H7 (cell line): ENCODE results near the gene CACNA1S. TPM values are rescaled to one million over a fixed set of nuclear protein-coding genes. Genes with fewer than 3 reads are reported as not detected.

Source experiments
- DNase-seq: peaks from one replicate; pipeline ENCODE4 v3.0.0; 2012
- H3K27me3 ChIP-seq: 2 replicates; pipeline ENCODE4 v1.6.0; 2011; ENCODE audit warnings: mild to moderate bottlenecking, low read length; ENCODE audit not compliant: control insufficient read depth, insufficient read depth
- H3K36me3 ChIP-seq: replicated peaks from 2 replicates; pipeline ENCODE4 v1.5.1; 2011; ENCODE audit warnings: low read length; ENCODE audit not compliant: control insufficient read depth, insufficient read depth
- H3K4me3 ChIP-seq: 2 replicates; pipeline ENCODE4 v1.5.1; 2011; ENCODE audit warnings: low read depth, mild to moderate bottlenecking, control low read depth, low read length, moderate library complexity; ENCODE audit not compliant: insufficient read depth
- total RNA-seq: library from RNA; depleted of rRNA; stranded (reverse); fragments of >200 nt; shearing (Covaris generic); gene quantifications from 2 replicates; pipeline ENCODE4 v1.2.3, GENCODE V29; 2014

CACNA1S gene
- total RNA-seq, 1 experiment from 2014 or later: not detected

- H3K4me3 ChIP-seq: no peak overlapping the region
- H3K27me3 ChIP-seq: no peaks in the 10 kb centered on the region
- H3K36me3 ChIP-seq: no peaks in the 10 kb centered on the region; the same call in 1 of the 2 replicates
- DNase-seq: peak; percentile 87
These were observed 102.1 kb downstream of the CACNA1S start for GRCh38 chr1:201009962-201010645.

- no peak for DNase-seq
- Histone ChIP-seq H3K36me3 (no peaks in the 10 kb centered on the region; the same call in 1 of the 2 replicates), H3K4me3 (no peak overlapping the region), H3K27me3 (no peaks in the 10 kb centered on the region)
These were observed 103.4 kb downstream of the CACNA1S start for GRCh38 chr1:201008666-201009360.

- H3K27me3 ChIP-seq: no peaks in the 10 kb centered on the region
- no peak overlapping the region for H3K4me3 ChIP-seq
- DNase-seq: no peak
- H3K36me3 ChIP-seq: no peaks in the 10 kb centered on the region; the same call in 1 of the 2 replicates
These were observed 104.7 kb downstream of the CACNA1S start for GRCh38 chr1:201007481-201007880.

GRCh38 chr1:201006450-201006849 lies 105.8 kb downstream of the CACNA1S start:
- no peaks in the 10 kb centered on the region; the same call in none of the 2 replicates for H3K36me3 ChIP-seq
- H3K4me3 ChIP-seq: no peak overlapping the region
- H3K27me3 ChIP-seq: no peaks in the 10 kb centered on the region
- DNase-seq: no peak

DNA sequence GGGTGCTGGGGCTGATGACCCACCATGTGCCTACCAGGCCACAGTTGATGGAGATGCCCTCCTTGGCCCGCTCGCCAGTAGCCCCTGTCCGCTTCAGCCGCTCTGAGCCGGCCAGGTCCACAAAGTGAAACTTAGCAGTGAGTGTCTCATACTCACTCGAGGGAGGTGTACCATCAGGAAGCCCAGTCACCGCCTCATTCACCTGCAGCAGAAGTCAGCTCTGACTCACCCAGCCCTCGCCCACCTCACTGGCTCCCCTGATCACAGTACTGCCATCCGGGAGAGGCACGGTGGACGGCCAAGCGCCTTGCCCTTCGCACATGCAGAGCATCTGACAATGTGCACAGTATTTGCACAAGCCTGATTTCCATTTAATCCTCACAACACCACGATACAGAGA lies 107.5 kb downstream of the CACNA1S start:
- H3K36me3 ChIP-seq: no peaks in the 10 kb centered on the region; the same call in none of the 2 replicates
- no peak for DNase-seq
- no peak overlapping the region for H3K4me3 ChIP-seq
- no peaks in the 10 kb centered on the region for H3K27me3 ChIP-seq

DNA sequence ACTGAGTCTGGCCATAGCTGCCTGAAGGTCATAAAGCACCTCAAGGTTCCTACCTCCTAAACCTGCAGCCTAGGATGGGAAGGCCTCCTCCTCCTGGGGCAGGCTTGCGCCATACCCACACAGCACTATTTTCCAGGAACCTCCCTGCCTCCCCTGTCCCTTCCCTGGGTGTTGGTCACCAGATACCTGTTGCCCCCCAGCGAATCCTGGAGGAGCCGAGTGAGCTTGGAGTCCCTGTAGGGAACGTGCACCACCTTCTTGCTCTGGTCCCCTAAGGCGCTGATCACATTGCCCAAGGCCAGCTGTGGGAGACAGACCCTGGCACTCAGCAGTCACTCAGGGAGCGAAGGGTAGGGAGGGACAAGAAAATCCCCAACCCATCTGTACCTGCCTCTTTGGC lies 108.1 kb downstream of the CACNA1S start:
- H3K27me3 ChIP-seq: no peaks in the 10 kb centered on the region
- no peak overlapping the region for H3K4me3 ChIP-seq
- H3K36me3 ChIP-seq: no peaks in the 10 kb centered on the region; the same call in none of the 2 replicates
- DNase-seq: no peak

- no peak for DNase-seq
These were observed 109.7 kb downstream of the CACNA1S start for GRCh38 chr1:201002510-201002909.

GRCh38 chr1:201001962-201002361 lies 110.3 kb downstream of the CACNA1S start:
- no peaks in the 10 kb centered on the region for H3K27me3 ChIP-seq
- H3K4me3 ChIP-seq: no peak overlapping the region
- no peak for DNase-seq
- H3K36me3 ChIP-seq: peaks cover 4% of the 10 kb centered on the region

More at GRCh38 chr1:201002510-201002909, 109.7 kb downstream of the CACNA1S start:
- no peaks in the 10 kb centered on the region for H3K27me3 ChIP-seq
- H3K36me3 ChIP-seq: peaks cover 4% of the 10 kb centered on the region
- H3K4me3 ChIP-seq: no peak overlapping the region

- H3K36me3 ChIP-seq: peaks cover 4% of the 10 kb centered on the region
- H3K4me3 ChIP-seq: no peak overlapping the region
- H3K27me3 ChIP-seq: no peaks in the 10 kb centered on the region
- no peak for DNase-seq
These were observed 111.8 kb downstream of the CACNA1S start for GRCh38 chr1:201000391-201000790.

DNA sequence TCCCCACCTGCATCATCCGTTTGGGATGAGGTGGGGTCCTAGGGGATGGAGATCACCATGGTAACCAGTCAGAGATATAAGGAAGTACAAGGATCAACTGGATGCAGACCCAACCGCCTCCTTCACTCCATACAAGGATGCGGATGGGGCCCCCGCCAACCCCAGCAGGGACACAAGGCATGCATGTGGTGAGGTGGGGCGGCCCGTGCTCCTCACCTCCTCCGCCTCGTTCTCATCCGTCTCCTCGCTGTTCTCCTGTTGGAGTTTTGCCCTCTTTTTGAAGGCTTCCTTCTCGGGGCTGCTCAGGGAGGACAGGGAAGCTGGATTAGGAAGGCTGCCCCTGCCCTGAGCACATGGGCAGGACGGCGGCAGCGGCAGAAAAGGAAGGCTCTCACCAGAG lies 112.6 kb downstream of the CACNA1S start:
- H3K4me3 ChIP-seq: no peak overlapping the region
- H3K36me3 ChIP-seq: peaks cover 4% of the 10 kb centered on the region
- no peak for DNase-seq
- H3K27me3 ChIP-seq: no peaks in the 10 kb centered on the region

DNA sequence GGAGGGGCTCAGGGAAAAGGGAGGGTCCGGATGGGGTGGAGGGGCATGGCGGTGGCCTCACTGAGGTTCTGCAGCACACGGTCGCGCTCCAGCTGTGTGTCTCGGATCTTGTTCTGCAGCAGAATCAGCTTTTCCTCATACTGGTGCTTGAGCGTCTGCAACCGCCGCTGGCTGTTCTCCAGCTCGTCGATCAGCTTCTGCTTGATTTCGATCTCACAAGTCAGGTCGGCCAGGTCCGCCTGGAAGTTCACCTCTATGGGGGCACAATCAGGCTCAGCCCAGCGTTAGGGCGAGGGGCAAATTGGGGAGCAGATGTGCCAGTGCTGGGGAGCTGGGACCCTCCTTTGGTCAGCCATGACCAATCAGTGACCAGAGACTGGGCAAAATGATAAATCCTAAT lies 113.9 kb downstream of the CACNA1S start:
- Histone ChIP-seq H3K27me3 (no peaks in the 10 kb centered on the region), H3K36me3 (peaks cover 4% of the 10 kb centered on the region), H3K4me3 (no peak overlapping the region)
- no peak for DNase-seq

GRCh38 chr1:200992382-200993048 lies 119.7 kb downstream of the CACNA1S start:
- no peak for DNase-seq
- H3K4me3 ChIP-seq: no peak overlapping the region
- no peaks in the 10 kb centered on the region for H3K27me3 ChIP-seq
- peaks cover 3% of the 10 kb centered on the region for H3K36me3 ChIP-seq

- no peak for DNase-seq
- H3K27me3 ChIP-seq: no peaks in the 10 kb centered on the region
- H3K36me3 ChIP-seq: peaks cover 7% of the 10 kb centered on the region
- no peak overlapping the region for H3K4me3 ChIP-seq
These were observed 121.1 kb downstream of the CACNA1S start for GRCh38 chr1:200991097-200991614.

DNA sequence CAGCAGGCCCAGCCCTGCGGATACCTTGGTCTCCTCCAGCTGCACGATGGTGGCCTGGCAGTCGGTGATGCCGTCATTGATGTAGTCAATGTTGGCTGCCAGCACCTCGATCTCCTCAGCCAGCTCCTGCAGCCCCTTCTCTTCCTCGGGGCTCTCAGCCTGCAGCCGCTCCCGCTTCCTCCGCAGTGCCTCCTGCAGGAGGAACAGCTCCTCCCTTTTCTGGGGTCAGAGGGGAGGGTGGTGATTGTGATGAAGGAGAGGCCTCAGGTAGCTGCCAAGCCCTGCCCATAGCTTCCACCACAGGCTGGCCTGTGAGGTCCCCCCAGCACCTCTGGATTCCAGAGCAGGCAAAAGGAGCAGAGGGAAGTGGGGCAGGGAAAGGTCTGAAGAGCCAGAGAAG lies 122.1 kb downstream of the CACNA1S start:
- Histone ChIP-seq H3K36me3 (peaks cover 7% of the 10 kb centered on the region), H3K27me3 (no peaks in the 10 kb centered on the region)
- DNase-seq: no peak

More for the DNA sequence above, 122.1 kb downstream of the CACNA1S start:
- H3K4me3 ChIP-seq: no peak overlapping the region
